SK-N-SH treated with all-trans-retinoic acid at 6 μM for 48 hours (cell line): ENCODE data around the gene FRMD8.

Source experiments
- ARNTL ChIP-seq: fragments of 450-650 bp; formaldehyde crosslinking; IDR thresholded peaks from 2 replicates; pipeline ENCODE4 v1.5.0; 2020; ENCODE audit warnings: low read depth, mild to moderate bottlenecking, moderate library complexity, borderline replicate concordance
- CREB5 ChIP-seq: fragments of 250-450 bp; sonication (Bioruptor Pico); IDR thresholded peaks from 2 replicates; pipeline ENCODE4 v1.5.1; 2020; ENCODE audit warnings: low read depth, mild to moderate bottlenecking, moderate library complexity
- CSRNP3 ChIP-seq: fragments of 250-450 bp; sonication (Bioruptor Pico); IDR thresholded peaks from 2 replicates; pipeline ENCODE4 v1.5.1; 2021; ENCODE audit warnings: mild to moderate bottlenecking, moderate library complexity
- PATZ1 ChIP-seq: fragments of 250-450 bp; sonication (Bioruptor Pico); IDR thresholded peaks from 2 replicates; pipeline ENCODE4 v1.8.0; 2020; ENCODE audit warnings: mild to moderate bottlenecking, moderate library complexity, borderline replicate concordance
- TSHZ2 ChIP-seq: fragments of 250-450 bp; sonication (Bioruptor Pico); IDR thresholded peaks from 2 replicates; pipeline ENCODE4 v1.5.0; 2020; ENCODE audit warnings: mild to moderate bottlenecking, moderate library complexity

GRCh38 chr11:65445101-65445603 is 58.7 kb downstream of the FRMD8 start:
- no peak for TF ChIP-seq PATZ1 (CRISPR knock-in tag)
- no peak for TF ChIP-seq ARNTL (CRISPR knock-in tag)
- no peak for TF ChIP-seq TSHZ2 (CRISPR knock-in tag)
- TF ChIP-seq CSRNP3 (CRISPR knock-in tag): peak; percentile 39; the same call in 1 of the 2 replicates
- TF ChIP-seq CREB5 (CRISPR knock-in tag): no peak
